Natural killer cell treated with Interleukin-12 subunit alpha and Interleukin-12 subunit beta and Interleukin-15 and Interleukin-18, amount 100 ng/mL, for 72 hours (primary cell): Measurements from ENCODE around the gene ADCY3. TPM values are rescaled to one million over a fixed set of nuclear protein-coding genes. Genes with fewer than 3 reads are reported as not detected.

Experiments
- ATAC-seq, 2 donors: fragments of 150-1000 bp; cut with Tn5 transposase in 1 of 2; sonication (Bioruptor Pico), chemical (Tn5 transposase) in 1 of 2; 2 replicates each; pipeline ENCODE4 v1.10.0; 2021
- DNase-seq: peaks from one replicate; pipeline ENCODE4 v3.0.0; 2022; ENCODE audit warnings: low spot score
- H3K27ac Mint-ChIP-seq, 2 donors: 1 replicate in 1 of 2; 2 replicates in 1 of 2; pipeline ENCODE4 v1.8.0; 2022; ENCODE audit warnings: mixed read lengths in 2 of 2, mild to moderate bottlenecking in 1 of 2, moderate library complexity in 1 of 2
- H3K27me3 Mint-ChIP-seq, 2 donors: 1 replicate in 1 of 2; 2 replicates in 1 of 2; pipeline ENCODE4 v1.8.0; 2022; ENCODE audit warnings: mixed read lengths in 2 of 2
- H3K36me3 Mint-ChIP-seq: one replicate; pipeline ENCODE4 v1.8.0; 2022; ENCODE audit warnings: mixed read lengths
- H3K4me1 Mint-ChIP-seq, 2 donors: 1 replicate in 1 of 2; 2 replicates in 1 of 2; pipeline ENCODE4 v1.8.0; 2022; ENCODE audit warnings: low read depth in 2 of 2, mixed read lengths in 2 of 2, mild to moderate bottlenecking in 1 of 2
- H3K4me3 Mint-ChIP-seq: one replicate; pipeline ENCODE4 v1.8.0; 2022; ENCODE audit warnings: mixed read lengths
- H3K9me3 Mint-ChIP-seq: 2 replicates; pipeline ENCODE4 v1.8.0; 2022; ENCODE audit warnings: mixed read lengths
- total RNA-seq, 2 donors: library from RNA; stranded (reverse); gene quantifications; one replicate each; pipeline ENCODE4 v1.2.3, GENCODE V29; 2022

Gene ADCY3
- total RNA-seq, 2 donors from 2014 or later, result 23.3 to 71.9 TPM

DNA sequence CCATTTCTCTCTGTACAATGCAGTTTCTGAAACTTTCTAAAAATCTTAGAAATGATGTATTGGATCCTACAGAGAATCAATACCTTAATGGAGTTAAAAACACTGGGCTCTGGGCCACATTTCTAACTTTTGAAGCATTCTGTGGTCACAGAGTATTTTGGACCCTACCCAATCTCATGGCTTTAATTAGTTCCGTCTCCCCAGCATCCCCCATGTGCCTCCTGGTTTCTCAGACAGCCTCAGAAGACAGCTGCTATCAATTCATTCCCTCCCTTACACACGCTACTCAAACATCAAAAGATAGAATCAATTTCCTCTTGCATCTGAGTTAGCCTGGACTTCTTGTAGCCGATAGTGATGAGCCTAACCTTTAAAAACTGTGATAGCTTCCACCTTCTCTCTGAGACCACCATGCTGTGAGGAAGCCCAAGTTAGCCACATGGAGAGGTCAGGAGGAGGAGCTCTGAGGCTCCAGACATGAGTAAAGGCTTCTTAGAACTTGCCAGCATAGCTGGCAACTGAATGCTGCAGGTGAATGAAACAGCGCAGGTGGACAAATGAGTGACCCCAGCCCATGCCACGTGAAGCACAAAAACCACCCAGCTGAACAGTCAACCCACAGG lies 10.4 kb downstream of the ADCY3 start:
- H3K27ac Mint-ChIP-seq, result no peak overlapping the region
- no peak for DNase-seq
- H3K4me1 Mint-ChIP-seq, result peaks cover 4 to 5% of the 10 kb centered on the region in 2 donors
- H3K27me3 Mint-ChIP-seq, result no peaks in the 10 kb centered on the region
- H3K9me3 Mint-ChIP-seq, result no peaks in the 10 kb centered on the region
- H3K4me3 Mint-ChIP-seq, result no peak overlapping the region
- ATAC-seq, result no peak
- H3K36me3 Mint-ChIP-seq, result peaks cover 4% of the 10 kb centered on the region

GRCh38 chr2:24908461-24908901 lies 11.6 kb downstream of the ADCY3 start:
- no peaks in the 10 kb centered on the region for H3K9me3 Mint-ChIP-seq
- ATAC-seq (no peak), DNase-seq (no peak)
- no peak overlapping the region for H3K27ac Mint-ChIP-seq
- H3K36me3 Mint-ChIP-seq, result peaks cover 4% of the 10 kb centered on the region
- H3K4me3 Mint-ChIP-seq, result no peak overlapping the region
- no peaks in the 10 kb centered on the region for H3K27me3 Mint-ChIP-seq
- peaks cover 3 to 5% of the 10 kb centered on the region in 2 donors for H3K4me1 Mint-ChIP-seq

DNA sequence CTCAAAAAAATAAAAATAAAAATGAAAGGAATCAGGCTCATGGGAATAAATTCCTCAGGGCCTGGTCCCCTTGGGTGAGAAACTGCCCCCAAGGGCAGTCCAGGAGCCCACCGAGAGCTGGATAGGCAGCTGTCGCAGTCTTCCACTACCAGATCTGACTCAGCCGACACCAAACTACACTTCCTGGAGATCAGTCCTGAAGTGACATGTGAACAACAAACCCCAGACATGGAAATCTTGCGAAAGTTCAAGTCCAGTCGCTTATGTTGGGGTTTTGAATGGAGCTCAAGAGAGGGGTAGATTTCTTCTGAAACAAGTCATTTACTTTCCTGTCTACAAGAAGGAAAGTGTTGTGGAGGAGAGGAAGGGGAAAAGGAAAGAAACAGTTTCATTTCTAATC lies 12.9 kb downstream of the ADCY3 start:
- H3K36me3 Mint-ChIP-seq, result peaks cover 4% of the 10 kb centered on the region
- no peak overlapping the region for H3K27ac Mint-ChIP-seq
- DNase-seq (no peak), ATAC-seq (no peak)
- H3K27me3 Mint-ChIP-seq, result no peaks in the 10 kb centered on the region
- peaks cover 3 to 5% of the 10 kb centered on the region in 2 donors for H3K4me1 Mint-ChIP-seq
- H3K9me3 Mint-ChIP-seq, result no peaks in the 10 kb centered on the region
- no peak overlapping the region for H3K4me3 Mint-ChIP-seq

- DNase-seq, result no peak
- Mint-ChIP-seq H3K4me3 (no peak overlapping the region), H3K27me3 (no peaks in the 10 kb centered on the region), H3K36me3 (no peaks in the 10 kb centered on the region), H3K27ac (no peak overlapping the region), H3K4me1 (peaks cover 3 to 5% of the 10 kb centered on the region in 2 donors), H3K9me3 (no peaks in the 10 kb centered on the region)
- no peak for ATAC-seq
Measured at GRCh38 chr2:24906466-24906865, 13.6 kb downstream of the ADCY3 start.

DNA sequence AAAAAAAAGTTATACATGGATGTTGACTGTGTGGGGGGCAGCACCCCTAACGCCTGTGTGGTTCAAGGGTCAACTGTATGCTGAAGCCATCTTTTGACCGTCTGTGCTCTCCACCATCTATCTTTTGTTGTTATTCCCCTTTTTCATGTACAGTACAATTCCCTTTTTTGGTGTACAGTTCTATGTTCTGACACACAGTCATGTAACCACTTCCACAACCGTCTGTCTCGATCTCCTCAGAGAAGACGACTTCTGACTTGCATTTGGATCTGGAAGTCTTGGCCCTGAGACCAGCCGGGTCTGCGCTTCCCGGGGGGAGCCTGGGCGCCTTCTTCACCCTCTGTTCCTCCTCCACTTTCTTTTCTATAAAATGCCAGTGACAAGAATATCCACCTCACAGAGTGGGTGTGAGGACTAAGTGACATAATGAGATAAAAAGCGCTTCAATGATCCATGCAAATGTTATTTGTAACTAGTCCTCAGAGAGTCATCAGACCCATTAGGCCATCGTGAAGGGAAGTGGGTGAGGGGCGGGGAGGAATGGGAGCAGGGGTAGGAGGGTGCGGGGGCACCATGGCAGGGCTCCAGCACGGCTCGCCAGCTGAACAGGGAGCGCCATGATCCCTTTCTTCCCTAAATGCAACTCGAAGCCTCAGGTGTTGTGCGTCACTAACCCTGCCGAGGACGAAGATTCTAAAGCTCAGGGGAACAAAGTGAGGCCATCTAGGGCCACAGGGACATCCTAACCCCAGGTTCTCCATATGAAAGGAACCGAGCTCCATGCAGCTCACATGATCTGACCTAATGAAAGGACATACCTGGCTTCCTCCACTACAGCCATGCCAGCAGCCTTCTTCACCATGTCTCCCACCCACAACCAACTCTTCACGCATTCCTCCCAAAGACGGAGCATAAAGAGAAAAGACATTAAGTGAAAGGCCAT lies 16.6 kb downstream of the ADCY3 start:
- H3K9me3 Mint-ChIP-seq, result no peaks in the 10 kb centered on the region
- H3K4me3 Mint-ChIP-seq, result no peak overlapping the region
- no peaks in the 10 kb centered on the region for H3K36me3 Mint-ChIP-seq
- peaks cover 3 to 5% of the 10 kb centered on the region in 2 donors for H3K4me1 Mint-ChIP-seq
- ATAC-seq, result no peak
- no peak for DNase-seq
- H3K27me3 Mint-ChIP-seq, result no peaks in the 10 kb centered on the region
- no peak overlapping the region for H3K27ac Mint-ChIP-seq

DNA sequence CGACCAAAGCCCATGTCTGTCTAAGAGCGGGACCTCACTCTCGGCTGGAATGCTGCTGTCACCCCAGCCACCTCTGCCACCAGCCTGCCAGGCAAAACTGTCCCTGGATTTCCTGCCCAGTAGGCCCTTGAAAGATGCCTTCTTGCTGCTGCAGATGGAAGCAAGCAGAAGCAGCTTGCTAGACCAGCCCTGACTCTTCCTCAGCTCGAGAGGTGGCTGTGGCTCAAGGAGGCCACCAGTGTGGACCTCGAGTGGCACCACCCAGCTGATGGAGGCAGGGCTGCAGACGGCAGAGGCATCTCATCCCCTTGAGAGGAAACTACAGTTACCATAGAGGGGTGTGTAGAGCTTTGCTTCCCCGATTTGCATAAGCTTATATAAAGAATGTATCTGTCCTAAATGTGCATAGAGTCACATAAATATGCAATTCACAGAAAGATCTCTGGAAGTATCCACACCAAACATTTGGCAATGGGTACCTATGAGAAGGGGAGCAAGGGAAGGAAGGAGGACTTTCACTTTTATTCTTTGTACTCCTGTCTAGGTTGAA lies 20.6 kb downstream of the ADCY3 start:
- H3K36me3 Mint-ChIP-seq, result peaks cover 26% of the 10 kb centered on the region
- H3K27me3 Mint-ChIP-seq, result no peaks in the 10 kb centered on the region
- no peak overlapping the region for H3K4me3 Mint-ChIP-seq
- peaks cover 9% of the 10 kb centered on the region for H3K9me3 Mint-ChIP-seq
- H3K27ac Mint-ChIP-seq, result no peak overlapping the region
- ATAC-seq, result no peak
- peaks cover 0 to 4% of the 10 kb centered on the region in 2 donors for H3K4me1 Mint-ChIP-seq
- no peak for DNase-seq

GRCh38 chr2:24898122-24899109 lies 21.6 kb downstream of the ADCY3 start:
- peaks cover 0 to 4% of the 10 kb centered on the region in 2 donors for H3K4me1 Mint-ChIP-seq
- H3K9me3 Mint-ChIP-seq, result peaks cover 12% of the 10 kb centered on the region
- DNase-seq (no peak), ATAC-seq (peak in 1 of 2 donors; percentile 20)
- H3K36me3 Mint-ChIP-seq, result peaks cover 33% of the 10 kb centered on the region
- no peaks in the 10 kb centered on the region for H3K27me3 Mint-ChIP-seq
- H3K27ac Mint-ChIP-seq, result no peak overlapping the region
- H3K4me3 Mint-ChIP-seq, result no peak overlapping the region

DNA sequence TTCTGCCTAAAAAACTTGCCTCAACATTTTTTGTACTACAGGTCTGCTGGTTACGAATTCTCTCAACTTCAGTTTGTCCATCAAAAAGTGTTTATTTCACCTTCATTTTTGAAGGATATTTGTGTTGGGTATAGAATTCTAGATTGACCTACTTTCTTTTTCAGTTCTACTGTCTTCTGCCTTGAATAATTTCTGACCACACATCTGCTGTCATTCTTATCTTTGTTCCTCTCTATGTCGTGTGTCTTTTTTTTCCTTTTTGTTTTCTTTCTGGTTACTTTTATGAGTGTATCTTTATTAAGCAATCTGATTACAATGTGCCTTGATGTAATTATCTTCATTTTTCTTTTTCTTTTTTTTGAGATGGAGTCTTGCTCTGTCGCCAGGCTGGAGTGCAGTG lies 25.3 kb downstream of the ADCY3 start:
- Mint-ChIP-seq H3K9me3 (peaks cover 12% of the 10 kb centered on the region), H3K27me3 (no peaks in the 10 kb centered on the region), H3K4me3 (no peak overlapping the region), H3K4me1 (peaks cover 0 to 4% of the 10 kb centered on the region in 2 donors), H3K27ac (no peak overlapping the region), H3K36me3 (peaks cover 33% of the 10 kb centered on the region)
- DNase-seq (no peak), ATAC-seq (no peak)

DNA sequence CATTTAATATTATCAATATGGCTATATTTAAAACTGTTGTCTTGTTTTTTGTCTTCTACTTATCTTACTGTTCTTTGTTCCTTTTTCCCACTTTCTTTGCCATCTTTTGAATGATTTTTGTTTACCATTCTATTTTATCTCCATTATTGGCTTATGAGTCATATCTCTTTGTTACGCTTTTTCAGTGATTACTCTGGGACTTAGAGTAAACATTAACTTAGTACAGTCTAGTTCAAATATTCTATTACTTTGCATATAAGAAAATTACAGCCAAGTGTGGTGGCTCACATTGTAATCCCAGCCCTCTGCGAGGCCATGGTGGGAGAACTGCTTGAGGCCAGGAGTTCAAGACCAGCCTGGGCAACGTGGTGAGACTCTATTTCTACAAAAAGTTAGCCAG lies 26.1 kb downstream of the ADCY3 start:
- ATAC-seq (no peak), DNase-seq (no peak)
- H3K27me3 Mint-ChIP-seq, result no peaks in the 10 kb centered on the region
- no peak overlapping the region for H3K27ac Mint-ChIP-seq
- peaks cover 0 to 4% of the 10 kb centered on the region in 2 donors for H3K4me1 Mint-ChIP-seq
- peaks cover 12% of the 10 kb centered on the region for H3K9me3 Mint-ChIP-seq
- H3K4me3 Mint-ChIP-seq, result no peak overlapping the region
- H3K36me3 Mint-ChIP-seq, result peaks cover 33% of the 10 kb centered on the region

DNA sequence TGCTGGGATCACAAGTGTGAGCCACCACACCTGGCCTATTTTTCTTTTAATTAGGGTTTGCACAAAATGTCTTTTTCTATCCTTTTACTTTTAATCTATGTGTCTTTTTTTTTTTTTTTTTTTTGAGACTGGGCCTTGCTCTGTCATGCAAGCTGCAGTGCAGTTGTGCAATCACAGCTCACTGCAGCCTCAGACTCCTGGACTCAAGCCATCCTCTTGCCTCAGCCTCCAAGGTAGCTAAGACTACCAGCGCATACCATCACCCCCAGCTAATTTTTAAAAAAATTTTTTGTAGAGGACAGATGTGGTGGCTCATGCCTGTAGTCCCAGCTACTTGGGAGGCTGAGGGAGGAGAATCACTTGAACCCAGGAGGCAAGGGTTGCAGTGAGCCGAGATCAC lies 27.1 kb downstream of the ADCY3 start:
- peaks cover 33% of the 10 kb centered on the region for H3K36me3 Mint-ChIP-seq
- H3K27ac Mint-ChIP-seq, result no peak overlapping the region
- H3K9me3 Mint-ChIP-seq, result peaks cover 12% of the 10 kb centered on the region
- H3K4me3 Mint-ChIP-seq, result no peak overlapping the region
- no peaks in the 10 kb centered on the region for H3K27me3 Mint-ChIP-seq
- DNase-seq, result no peak
- ATAC-seq, result no peak
- peaks cover 0 to 6% of the 10 kb centered on the region in 2 donors for H3K4me1 Mint-ChIP-seq

DNA sequence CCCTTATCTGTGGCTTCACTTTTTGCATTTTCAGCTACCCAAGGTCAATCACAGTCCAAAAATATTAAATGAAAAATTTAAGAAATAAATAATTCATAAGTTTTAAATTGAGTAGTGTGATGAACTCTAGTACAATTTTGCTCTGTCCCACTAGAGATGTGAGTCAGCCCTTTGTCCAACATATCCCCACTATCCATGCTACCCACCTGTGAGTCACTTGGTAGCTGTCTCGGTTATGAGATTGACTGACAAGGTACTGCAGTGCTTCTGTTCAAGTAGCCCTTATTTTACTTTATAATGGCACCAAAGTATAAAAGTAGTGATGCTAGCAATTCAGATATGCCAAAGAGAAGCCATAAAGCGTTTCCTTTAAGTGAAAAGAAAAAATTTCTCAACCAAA lies 28.8 kb downstream of the ADCY3 start:
- no peak for ATAC-seq
- peaks cover 25% of the 10 kb centered on the region for H3K36me3 Mint-ChIP-seq
- no peaks in the 10 kb centered on the region for H3K27me3 Mint-ChIP-seq

GRCh38 chr2:24889221-24889620 lies 30.8 kb downstream of the ADCY3 start:
- DNase-seq (no peak), ATAC-seq (no peak)
- H3K9me3 Mint-ChIP-seq, result peaks cover 3% of the 10 kb centered on the region
- H3K4me1 Mint-ChIP-seq, result peaks cover 5% of the 10 kb centered on the region in 2 donors
- H3K27me3 Mint-ChIP-seq, result no peaks in the 10 kb centered on the region
- peaks cover 7% of the 10 kb centered on the region for H3K36me3 Mint-ChIP-seq
- no peak overlapping the region for H3K4me3 Mint-ChIP-seq
- no peak overlapping the region for H3K27ac Mint-ChIP-seq

More for the DNA sequence above, 28.8 kb downstream of the ADCY3 start:
- DNase-seq, result no peak
- peaks cover 0 to 5% of the 10 kb centered on the region in 2 donors for H3K4me1 Mint-ChIP-seq
- H3K27ac Mint-ChIP-seq, result no peak overlapping the region
- H3K4me3 Mint-ChIP-seq, result no peak overlapping the region
- H3K9me3 Mint-ChIP-seq, result peaks cover 8% of the 10 kb centered on the region

- ATAC-seq (no peak), DNase-seq (no peak)
- Mint-ChIP-seq H3K4me1 (peaks cover 5% of the 10 kb centered on the region in 2 donors), H3K27ac (no peak overlapping the region), H3K9me3 (no peaks in the 10 kb centered on the region), H3K4me3 (no peak overlapping the region), H3K27me3 (no peaks in the 10 kb centered on the region), H3K36me3 (no peaks in the 10 kb centered on the region)
Measured at GRCh38 chr2:24888177-24888576, 31.9 kb downstream of the ADCY3 start.
